Smooth muscle cell (in vitro differentiated cells): ENCODE measurements around the gene SSTR5. TPM values are rescaled to one million over a fixed set of nuclear protein-coding genes. Genes with fewer than 3 reads are reported as not detected.

Source experiments
- DNase-seq: peaks from one replicate; lab custom pipeline; 2025; ENCODE audit not compliant: unreplicated experiment; lab: John Stamatoyannopoulos, UW
- H2AFZ ChIP-seq: fragments of 200-600 bp; sonication (generic); 2 replicates; pipeline ENCODE4 v1.6.0; 2016; ENCODE audit warnings: antibody characterized with exemption, low read depth, mild to moderate bottlenecking
- H3F3A ChIP-seq: fragments of 200-600 bp; sonication (generic); 2 replicates; pipeline ENCODE4 v1.6.0; 2017; ENCODE audit warnings: antibody characterized with exemption, low read depth
- H3K27ac ChIP-seq: fragments of 200-600 bp; sonication (generic); 2 replicates; pipeline ENCODE4 v1.5.1; 2016; ENCODE audit warnings: low read depth, mild to moderate bottlenecking
- H3K27me3 ChIP-seq: fragments of 200-600 bp; sonication (generic); 2 replicates; pipeline ENCODE4 v1.6.1; 2016; ENCODE audit warnings: low read depth, mild to moderate bottlenecking
- H3K36me3 ChIP-seq: fragments of 200-600 bp; sonication (generic); 2 replicates; pipeline ENCODE4 v1.5.1; 2016; ENCODE audit warnings: low read depth
- H3K4me1 ChIP-seq: fragments of 200-600 bp; sonication (generic); 2 replicates; pipeline ENCODE4 v1.5.1; 2016; ENCODE audit warnings: low read depth
- H3K4me2 ChIP-seq: fragments of 200-600 bp; sonication (generic); 2 replicates; pipeline ENCODE4 v1.6.0; 2016; ENCODE audit warnings: mild to moderate bottlenecking
- H3K4me3 ChIP-seq: fragments of 200-600 bp; sonication (generic); 2 replicates; pipeline ENCODE4 v1.5.1; 2016; ENCODE audit warnings: mild to moderate bottlenecking
- H3K79me2 ChIP-seq: fragments of 200-600 bp; sonication (generic); 2 replicates; pipeline ENCODE4 v1.6.0; 2016; ENCODE audit warnings: low read depth, mild to moderate bottlenecking
- H3K9ac ChIP-seq: fragments of 200-600 bp; sonication (generic); 2 replicates; pipeline ENCODE4 v1.6.0; 2016; ENCODE audit warnings: low read depth
- H3K9me3 ChIP-seq: fragments of 200-600 bp; sonication (generic); replicated peaks from 2 replicates; pipeline ENCODE4 v1.5.1; 2016; ENCODE audit warnings: low read depth
- H4K20me1 ChIP-seq: fragments of 200-600 bp; sonication (generic); 2 replicates; pipeline ENCODE4 v1.6.0; 2016; ENCODE audit warnings: low read depth
- WGBS: methylation state at CpG from one replicate; pipeline ENCODE4 v1.1.7; 2016; ENCODE audit warnings: low lambda C conversion rate; 5-methylcytosine and 5-hydroxymethylcytosine counted together
- polyA plus RNA-seq: library from polyadenylated mRNA; unstranded; fragments of >200 nt; fragmentation: Nextera tagmentation; extraction: Ambion mirVana; gene quantifications from 2 replicates; pipeline ENCODE4 v1.2.1, GENCODE V29; 2016
- total RNA-seq: library from RNA; depleted of rRNA; stranded (reverse); fragments of >200 nt; gene quantifications from 2 replicates; pipeline ENCODE4 v1.2.3, GENCODE V29; 2014
- TF ChIP-seq, protein P1 (sequence below): fragments of 200-600 bp; sonication (generic); IDR thresholded peaks from 2 replicates; pipeline ENCODE4 v1.5.1; 2017; ENCODE audit warnings: borderline replicate concordance, mild to moderate bottlenecking, antibody characterized with exemption; ENCODE audit not compliant: insufficient read depth, poor library complexity, severe bottlenecking

Gene SSTR5
- total and polyA plus RNA-seq, 2 experiments from 2014 or later: not detected

DNA sequence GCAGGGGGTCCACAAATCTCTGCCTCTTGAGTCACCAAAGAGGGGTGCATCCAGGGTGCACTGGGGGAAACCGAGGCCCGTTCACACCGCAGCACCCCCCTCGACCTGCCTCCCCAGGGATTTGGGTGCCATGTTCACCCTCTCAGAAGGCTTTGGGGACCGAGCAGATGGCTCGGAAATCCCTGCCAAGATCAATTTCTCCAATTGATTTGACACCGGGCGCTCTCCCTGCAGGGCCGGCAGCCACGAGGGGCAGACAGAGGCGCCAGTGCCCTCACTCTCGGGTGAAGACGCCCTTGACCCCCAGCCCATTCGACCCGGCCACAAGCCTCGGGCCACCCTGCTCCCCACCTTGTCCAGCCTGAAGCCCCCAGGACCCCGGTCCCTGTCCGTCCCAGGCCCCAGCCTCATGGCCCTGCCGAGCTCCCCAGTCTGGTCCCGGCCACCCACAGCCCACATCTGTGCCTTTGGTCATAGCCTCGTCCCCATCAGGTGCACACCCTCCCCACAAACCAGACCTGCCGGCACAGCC lies 9.3 kb downstream of the SSTR5 start:
- Histone ChIP-seq H3K4me2 (no peak overlapping the region), H3K27me3 (no peaks in the 10 kb centered on the region), H3K27ac (no peak overlapping the region), H3F3A (no peaks in the 10 kb centered on the region), H4K20me1 (no peaks in the 10 kb centered on the region), H2AFZ (no peak overlapping the region), H3K9ac (no peak overlapping the region), H3K36me3 (no peaks in the 10 kb centered on the region), H3K4me1 (peaks cover 5% of the 10 kb centered on the region), H3K4me3 (no peak overlapping the region), H3K79me2 (no peaks in the 10 kb centered on the region), H3K9me3 (no peaks in the 10 kb centered on the region)
- WGBS: 90% methylated on average over 12 of the region's 22 CpGs
- DNase-seq: no peak
- TF ChIP-seq, protein P1, sequence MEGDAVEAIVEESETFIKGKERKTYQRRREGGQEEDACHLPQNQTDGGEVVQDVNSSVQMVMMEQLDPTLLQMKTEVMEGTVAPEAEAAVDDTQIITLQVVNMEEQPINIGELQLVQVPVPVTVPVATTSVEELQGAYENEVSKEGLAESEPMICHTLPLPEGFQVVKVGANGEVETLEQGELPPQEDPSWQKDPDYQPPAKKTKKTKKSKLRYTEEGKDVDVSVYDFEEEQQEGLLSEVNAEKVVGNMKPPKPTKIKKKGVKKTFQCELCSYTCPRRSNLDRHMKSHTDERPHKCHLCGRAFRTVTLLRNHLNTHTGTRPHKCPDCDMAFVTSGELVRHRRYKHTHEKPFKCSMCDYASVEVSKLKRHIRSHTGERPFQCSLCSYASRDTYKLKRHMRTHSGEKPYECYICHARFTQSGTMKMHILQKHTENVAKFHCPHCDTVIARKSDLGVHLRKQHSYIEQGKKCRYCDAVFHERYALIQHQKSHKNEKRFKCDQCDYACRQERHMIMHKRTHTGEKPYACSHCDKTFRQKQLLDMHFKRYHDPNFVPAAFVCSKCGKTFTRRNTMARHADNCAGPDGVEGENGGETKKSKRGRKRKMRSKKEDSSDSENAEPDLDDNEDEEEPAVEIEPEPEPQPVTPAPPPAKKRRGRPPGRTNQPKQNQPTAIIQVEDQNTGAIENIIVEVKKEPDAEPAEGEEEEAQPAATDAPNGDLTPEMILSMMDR: no peak

DNA sequence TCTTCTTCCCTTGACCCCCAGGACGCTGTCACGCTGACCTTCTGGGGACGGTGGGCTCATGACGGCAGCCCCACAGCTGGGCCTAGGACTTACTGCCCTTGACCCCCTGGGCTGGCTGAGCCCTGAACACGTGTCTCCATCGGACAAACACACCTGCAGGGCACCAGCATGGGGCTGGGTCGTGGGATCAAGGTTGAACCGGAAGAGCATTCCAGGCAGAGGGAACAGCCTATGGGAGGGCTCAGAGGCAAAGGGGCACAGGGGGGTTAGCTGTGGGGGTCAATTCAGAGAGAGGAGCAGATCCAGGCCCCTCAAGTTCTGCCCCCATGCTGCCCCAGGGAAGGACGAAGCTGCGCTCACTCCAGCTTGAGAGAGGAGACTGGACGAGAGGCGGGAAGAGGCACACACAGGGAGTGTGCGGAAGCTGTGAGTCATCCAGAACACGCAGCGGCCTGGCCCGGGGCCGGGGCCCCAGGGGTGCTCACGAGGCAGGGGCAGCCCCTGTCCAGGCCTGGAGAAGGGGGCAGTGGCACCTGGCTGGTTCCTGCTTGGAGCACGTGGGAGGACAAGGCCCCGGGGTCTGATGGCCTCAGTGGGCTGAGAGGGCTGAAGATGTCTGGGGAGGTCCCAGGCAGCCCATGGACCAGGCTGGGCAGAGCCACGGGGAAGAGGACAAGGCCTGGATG lies 9.9 kb downstream of the SSTR5 start:
- Histone ChIP-seq H3F3A (no peaks in the 10 kb centered on the region), H3K4me3 (no peak overlapping the region), H3K9me3 (no peaks in the 10 kb centered on the region), H3K4me2 (no peak overlapping the region), H3K9ac (no peak overlapping the region), H3K27me3 (no peaks in the 10 kb centered on the region), H3K36me3 (no peaks in the 10 kb centered on the region), H3K79me2 (no peaks in the 10 kb centered on the region), H4K20me1 (no peaks in the 10 kb centered on the region), H2AFZ (no peak overlapping the region), H3K27ac (no peak overlapping the region), H3K4me1 (peaks cover 5% of the 10 kb centered on the region)
- TF ChIP-seq, protein P1: no peak
- DNase-seq: peak; percentile 17
- WGBS: 53% methylated on average over 21 of the region's 21 CpGs

DNA sequence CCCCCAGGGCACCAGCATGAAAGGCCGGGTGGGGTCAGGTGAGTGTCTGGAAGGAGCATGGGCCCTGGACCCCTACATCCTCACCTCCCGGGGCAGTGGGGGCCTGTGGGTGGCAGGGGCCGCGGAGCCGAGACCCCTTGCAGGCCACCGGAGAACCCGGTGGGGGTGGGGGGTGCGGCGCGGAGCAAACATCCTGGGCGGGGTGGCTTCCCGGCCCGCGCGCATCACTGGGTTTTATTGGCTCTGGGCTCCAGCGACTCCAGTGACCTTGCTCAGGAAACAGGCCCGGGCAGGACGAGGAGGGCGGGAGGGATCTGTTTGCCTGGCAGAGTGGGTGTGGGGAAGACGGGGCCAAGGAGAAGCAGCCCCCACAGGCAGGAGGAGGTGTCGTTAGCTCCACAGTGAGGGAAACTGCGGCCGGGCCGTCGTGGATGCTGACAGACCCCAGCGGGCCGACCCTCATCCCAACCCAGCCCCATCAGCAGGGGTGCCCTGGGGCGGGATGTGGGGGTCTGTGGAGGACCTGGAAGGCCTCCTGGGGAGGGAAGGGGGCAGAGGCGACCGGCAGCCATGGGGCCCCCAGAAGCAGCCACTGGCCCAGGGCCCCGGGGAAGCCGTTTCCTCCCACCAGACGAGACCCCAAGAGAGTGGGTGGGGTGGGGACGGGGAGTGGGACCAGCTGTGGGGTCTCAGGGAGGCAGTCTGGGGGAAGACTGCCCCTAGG lies 10.6 kb downstream of the SSTR5 start:
- DNase-seq: no peak

More for the DNA sequence above, 10.6 kb downstream of the SSTR5 start:
- no peaks in the 10 kb centered on the region for H3K9me3 ChIP-seq
- H4K20me1 ChIP-seq: no peaks in the 10 kb centered on the region
- no peaks in the 10 kb centered on the region for H3F3A ChIP-seq
- no peak overlapping the region for H3K27ac ChIP-seq
- peaks cover 5% of the 10 kb centered on the region for H3K4me1 ChIP-seq
- H3K27me3 ChIP-seq: no peaks in the 10 kb centered on the region
- H3K79me2 ChIP-seq: no peaks in the 10 kb centered on the region
- TF ChIP-seq, protein P1: no peak
- no peak overlapping the region for H3K4me2 ChIP-seq
- H3K36me3 ChIP-seq: no peaks in the 10 kb centered on the region
- WGBS: 84% methylated on average over 11 of the region's 34 CpGs
- no peak overlapping the region for H3K4me3 ChIP-seq
- H2AFZ ChIP-seq: no peak overlapping the region
- H3K9ac ChIP-seq: no peak overlapping the region
